ENCODE measurements around the gene TMEM237.

DNA sequence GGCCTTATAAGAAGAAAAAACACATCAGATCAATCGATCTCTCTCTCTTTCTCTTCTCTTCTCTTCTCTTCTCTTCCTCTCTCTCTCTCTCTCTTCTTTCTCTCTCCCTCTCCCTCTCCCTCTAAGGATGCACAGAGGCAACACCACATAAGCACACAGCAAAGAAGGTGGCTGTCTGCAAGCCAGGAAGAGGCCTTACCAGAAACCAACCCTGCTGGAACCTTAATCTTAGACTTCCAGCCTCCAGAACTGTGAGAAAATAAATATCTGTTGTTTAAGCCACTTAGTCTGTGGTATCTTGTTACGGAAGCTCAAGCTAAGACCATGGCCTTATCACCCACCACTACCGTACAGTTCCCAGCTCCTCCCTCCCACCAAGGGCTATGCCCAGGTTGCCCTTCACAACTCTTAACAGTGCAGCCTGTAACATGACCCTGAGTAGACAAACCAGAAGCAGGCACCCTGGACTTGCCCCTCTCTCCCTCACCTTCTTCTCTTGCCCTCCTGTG is 25.2 kb upstream of the TMEM237 start:
- TF ChIP-seq POLR2A (IDR thresholded peaks at IDR 0.05): no peak
- TF ChIP-seq, protein P1, sequence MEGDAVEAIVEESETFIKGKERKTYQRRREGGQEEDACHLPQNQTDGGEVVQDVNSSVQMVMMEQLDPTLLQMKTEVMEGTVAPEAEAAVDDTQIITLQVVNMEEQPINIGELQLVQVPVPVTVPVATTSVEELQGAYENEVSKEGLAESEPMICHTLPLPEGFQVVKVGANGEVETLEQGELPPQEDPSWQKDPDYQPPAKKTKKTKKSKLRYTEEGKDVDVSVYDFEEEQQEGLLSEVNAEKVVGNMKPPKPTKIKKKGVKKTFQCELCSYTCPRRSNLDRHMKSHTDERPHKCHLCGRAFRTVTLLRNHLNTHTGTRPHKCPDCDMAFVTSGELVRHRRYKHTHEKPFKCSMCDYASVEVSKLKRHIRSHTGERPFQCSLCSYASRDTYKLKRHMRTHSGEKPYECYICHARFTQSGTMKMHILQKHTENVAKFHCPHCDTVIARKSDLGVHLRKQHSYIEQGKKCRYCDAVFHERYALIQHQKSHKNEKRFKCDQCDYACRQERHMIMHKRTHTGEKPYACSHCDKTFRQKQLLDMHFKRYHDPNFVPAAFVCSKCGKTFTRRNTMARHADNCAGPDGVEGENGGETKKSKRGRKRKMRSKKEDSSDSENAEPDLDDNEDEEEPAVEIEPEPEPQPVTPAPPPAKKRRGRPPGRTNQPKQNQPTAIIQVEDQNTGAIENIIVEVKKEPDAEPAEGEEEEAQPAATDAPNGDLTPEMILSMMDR (IDR thresholded peaks at IDR 0.05): no peak

Measured in esophagus squamous epithelium (tissue), 4 donors.